Uterus (tissue), 4 donors: ENCODE data around the gene SRRM3. TPM values are rescaled to one million over a fixed set of nuclear protein-coding genes. Genes with fewer than 3 reads are reported as not detected.

Experiments
- DNase-seq, 2 donors: peaks; one replicate each; pipeline ENCODE4 v3.0.0-alpha.2; 2019 to 2020
- H3K27ac ChIP-seq, 2 donors: fragments of 200-600 bp; sonication (generic); 1 replicate in 1 of 2; 2 replicates in 1 of 2; pipeline ENCODE4 v1.5.1; 2016 to 2018
- H3K27me3 ChIP-seq, 2 donors: fragments of 200-600 bp; sonication (generic); one replicate each; pipeline ENCODE4 v1.5.1; 2018 to 2019; ENCODE audit warnings: control low read depth in 1 of 2
- H3K36me3 ChIP-seq, 2 donors: fragments of 200-600 bp; sonication (generic); one replicate each; pipeline ENCODE4 v1.5.1; 2019; ENCODE audit warnings: control low read depth in 1 of 2
- H3K4me1 ChIP-seq, 2 donors: fragments of 200-600 bp; sonication (generic); one replicate each; pipeline ENCODE4 v1.5.1; 2018 to 2019; ENCODE audit warnings: control low read depth in 1 of 2
- H3K4me3 ChIP-seq, 2 donors: fragments of 200-600 bp; sonication (generic); 1 replicate in 1 of 2; 2 replicates in 1 of 2; pipeline ENCODE4 v1.5.1; 2018 to 2019; ENCODE audit warnings: mild to moderate bottlenecking in 1 of 2
- H3K9me3 ChIP-seq, 2 donors: fragments of 200-600 bp; sonication (generic); one replicate each; pipeline ENCODE4 v1.5.1; 2019; ENCODE audit warnings: control low read depth in 1 of 2
- POLR2A ChIP-seq, 2 donors: fragments of 450-650 bp; IDR thresholded peaks; one replicate each; pipeline ENCODE4 v1.6.1; 2016; ENCODE audit warnings: antibody characterized with exemption in 2 of 2, mild to moderate bottlenecking in 1 of 2, moderate library complexity in 1 of 2
- intact Hi-C: fragments of 100-400 bp; cut with DNase I; formaldehyde crosslinking; loops from one replicate; pipeline ENCODE4 v1.15.1; 2023; ENCODE audit warnings: low total_unique reads
- total RNA-seq, 4 donors: library from RNA; depleted of rRNA in 3 of 4; stranded (reverse); fragments of >200 nt in 3 of 4; gene quantifications; one replicate each; pipeline versions ENCODE4 v1.1.0 to v1.2.4, GENCODE V29; 2014 to 2023
- TF ChIP-seq, protein P1 (sequence below), 4 experiments: fragments of 200-600 bp in 2 of 4; fragments of 450-650 bp in 2 of 4; sonication (generic) in 2 of 4; IDR thresholded peaks; one replicate each; pipeline ENCODE4 v1.5.1; 2016 to 2019; ENCODE audit warnings: antibody characterized with exemption in 4 of 4, mild to moderate bottlenecking in 2 of 4, moderate library complexity in 1 of 4
- donor health status: DM: yes; HTN: yes; CAD: no.

Gene SRRM3
- total RNA-seq, 4 donors from 2014 or later: 1.3 to 15.9 (median 6.0) TPM

DNA sequence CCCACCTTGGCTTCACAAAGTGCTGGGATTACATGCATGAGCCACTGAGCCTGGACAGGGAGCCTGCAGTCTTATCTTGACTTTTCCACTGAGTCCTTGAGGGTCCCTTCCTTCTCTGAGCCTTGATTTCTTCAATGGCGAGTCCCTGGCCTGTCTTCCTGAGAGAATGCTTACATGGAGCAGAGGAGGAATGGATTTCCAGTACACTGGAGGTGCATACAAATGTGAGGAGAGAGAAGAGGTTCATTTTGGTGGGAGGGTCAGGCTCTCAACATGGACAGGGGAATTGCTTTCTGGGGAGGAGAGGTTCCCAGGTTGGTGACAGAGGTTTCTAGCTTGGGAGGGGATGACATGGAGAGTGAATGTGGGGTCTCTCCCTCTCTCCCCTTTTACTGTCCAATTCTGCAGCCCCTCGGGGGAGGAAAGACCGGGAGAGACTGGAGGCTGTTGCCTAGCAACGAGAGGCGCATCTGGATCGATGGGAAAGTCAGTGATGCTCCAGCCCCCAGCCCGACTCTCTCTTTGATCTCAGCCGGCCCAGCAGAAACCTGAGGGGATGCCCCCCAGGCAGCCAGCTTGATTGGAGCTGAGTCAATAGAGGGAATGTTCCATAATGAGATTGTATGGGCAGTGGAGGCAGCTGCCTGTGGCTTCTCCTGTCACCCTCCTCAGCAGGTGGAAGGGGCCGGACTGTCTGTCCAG, 14.8 kb downstream of the SRRM3 start:
- TF ChIP-seq, protein P1, sequence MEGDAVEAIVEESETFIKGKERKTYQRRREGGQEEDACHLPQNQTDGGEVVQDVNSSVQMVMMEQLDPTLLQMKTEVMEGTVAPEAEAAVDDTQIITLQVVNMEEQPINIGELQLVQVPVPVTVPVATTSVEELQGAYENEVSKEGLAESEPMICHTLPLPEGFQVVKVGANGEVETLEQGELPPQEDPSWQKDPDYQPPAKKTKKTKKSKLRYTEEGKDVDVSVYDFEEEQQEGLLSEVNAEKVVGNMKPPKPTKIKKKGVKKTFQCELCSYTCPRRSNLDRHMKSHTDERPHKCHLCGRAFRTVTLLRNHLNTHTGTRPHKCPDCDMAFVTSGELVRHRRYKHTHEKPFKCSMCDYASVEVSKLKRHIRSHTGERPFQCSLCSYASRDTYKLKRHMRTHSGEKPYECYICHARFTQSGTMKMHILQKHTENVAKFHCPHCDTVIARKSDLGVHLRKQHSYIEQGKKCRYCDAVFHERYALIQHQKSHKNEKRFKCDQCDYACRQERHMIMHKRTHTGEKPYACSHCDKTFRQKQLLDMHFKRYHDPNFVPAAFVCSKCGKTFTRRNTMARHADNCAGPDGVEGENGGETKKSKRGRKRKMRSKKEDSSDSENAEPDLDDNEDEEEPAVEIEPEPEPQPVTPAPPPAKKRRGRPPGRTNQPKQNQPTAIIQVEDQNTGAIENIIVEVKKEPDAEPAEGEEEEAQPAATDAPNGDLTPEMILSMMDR (IDR thresholded peaks at IDR 0.05): no peak
- no peak for TF ChIP-seq POLR2A (IDR thresholded peaks at IDR 0.05)
- intact Hi-C loops: no loop called here
- DNase-seq: no peak
- no peaks in the 10 kb centered on the region for H3K27me3 ChIP-seq
- H3K4me1 ChIP-seq: no peaks in the 10 kb centered on the region
- H3K4me3 ChIP-seq: no peak overlapping the region
- no peaks in the 10 kb centered on the region for H3K36me3 ChIP-seq
- no peaks in the 10 kb centered on the region for H3K9me3 ChIP-seq
- no peak overlapping the region for H3K27ac ChIP-seq

DNA sequence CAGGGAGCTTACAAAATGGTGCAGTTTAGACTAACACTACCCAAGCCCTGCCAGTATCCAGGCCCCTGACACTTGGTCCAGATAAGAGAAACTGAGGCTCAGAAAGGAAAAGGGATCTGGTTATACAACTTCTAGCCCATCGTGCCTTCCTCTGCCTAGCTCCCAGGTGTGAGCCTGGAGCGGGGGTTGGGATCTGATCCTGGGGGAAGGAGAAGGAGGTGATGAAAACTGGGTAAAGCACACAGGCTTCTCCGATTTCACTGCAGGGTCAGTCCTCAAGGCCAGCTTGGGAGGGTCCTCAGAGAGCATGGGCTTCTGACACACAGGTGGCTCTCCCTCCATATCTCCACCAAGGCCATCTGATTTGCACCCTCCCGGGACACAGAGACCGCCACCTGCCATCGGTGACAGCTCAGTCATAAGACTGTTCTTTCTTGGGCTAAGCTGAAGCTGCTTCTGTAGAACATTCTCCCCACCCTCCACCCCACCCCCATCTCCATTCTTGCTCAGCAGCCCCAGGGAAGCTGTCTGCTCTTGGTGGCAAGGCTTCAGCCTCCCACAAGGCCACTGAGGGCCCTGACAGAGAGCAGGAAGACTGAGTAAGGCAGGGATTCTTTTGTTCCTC, 16.4 kb downstream of the SRRM3 start:
- H3K27ac ChIP-seq: no peak overlapping the region
- no peaks in the 10 kb centered on the region for H3K36me3 ChIP-seq
- TF ChIP-seq POLR2A (IDR thresholded peaks at IDR 0.05): no peak
- TF ChIP-seq, protein P1 (IDR thresholded peaks at IDR 0.05): no peak
- no peaks in the 10 kb centered on the region for H3K27me3 ChIP-seq
- intact Hi-C loops: no loop called here
- no peaks in the 10 kb centered on the region for H3K4me1 ChIP-seq
- no peaks in the 10 kb centered on the region for H3K9me3 ChIP-seq
- DNase-seq: no peak
- H3K4me3 ChIP-seq: no peak overlapping the region

DNA sequence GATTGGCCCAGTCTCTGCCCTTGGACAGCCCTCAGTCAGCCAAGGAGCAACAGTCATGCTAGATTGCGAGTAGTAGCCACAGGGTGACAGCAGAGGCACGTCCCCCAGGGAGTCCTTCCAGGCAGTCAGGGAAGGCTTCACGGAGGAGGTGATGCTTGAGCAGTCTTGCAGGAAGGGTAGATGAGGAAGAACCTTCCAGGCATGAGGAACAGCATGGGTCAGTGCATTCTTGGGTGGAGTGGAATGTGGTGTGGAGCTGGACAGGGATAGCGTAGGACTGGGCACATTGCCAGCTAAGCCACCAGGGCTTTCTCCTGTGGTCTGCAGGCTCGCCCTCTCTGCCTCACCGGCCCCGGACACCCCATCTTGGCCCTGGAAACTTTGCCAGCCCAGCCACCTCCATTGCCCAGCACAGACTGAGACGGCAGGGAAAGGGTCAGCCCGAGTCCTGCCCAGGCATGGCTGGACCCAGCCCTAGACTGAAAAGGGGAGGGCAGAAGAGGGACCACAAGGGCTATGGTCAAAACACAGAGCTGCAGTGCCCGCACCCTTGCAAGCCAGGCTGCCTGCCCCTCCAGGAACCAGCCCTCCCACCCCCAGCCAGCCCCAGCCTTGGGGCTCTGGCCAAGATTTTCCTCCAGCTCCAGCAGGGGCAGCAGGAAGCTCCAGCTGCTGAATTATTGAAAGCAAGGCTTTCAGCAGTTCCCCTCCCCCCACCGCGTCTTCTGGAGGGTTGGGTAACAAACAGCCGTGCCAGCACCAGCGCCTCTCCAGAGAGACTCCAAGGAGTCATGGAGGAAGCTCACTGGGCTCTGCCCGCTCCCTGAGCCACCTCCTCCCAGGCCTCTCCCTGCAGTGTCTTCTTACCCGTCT, 18.7 kb downstream of the SRRM3 start:
- TF ChIP-seq POLR2A (IDR thresholded peaks at IDR 0.05): no peak
- TF ChIP-seq, protein P1 (IDR thresholded peaks at IDR 0.05): no peak
- Histone ChIP-seq H3K4me3 (no peak overlapping the region), H3K4me1 (no peaks in the 10 kb centered on the region), H3K27me3 (no peaks in the 10 kb centered on the region), H3K36me3 (no peaks in the 10 kb centered on the region), H3K9me3 (no peaks in the 10 kb centered on the region), H3K27ac (no peak overlapping the region)
- intact Hi-C loops: no loop called here
- no peak for DNase-seq

DNA sequence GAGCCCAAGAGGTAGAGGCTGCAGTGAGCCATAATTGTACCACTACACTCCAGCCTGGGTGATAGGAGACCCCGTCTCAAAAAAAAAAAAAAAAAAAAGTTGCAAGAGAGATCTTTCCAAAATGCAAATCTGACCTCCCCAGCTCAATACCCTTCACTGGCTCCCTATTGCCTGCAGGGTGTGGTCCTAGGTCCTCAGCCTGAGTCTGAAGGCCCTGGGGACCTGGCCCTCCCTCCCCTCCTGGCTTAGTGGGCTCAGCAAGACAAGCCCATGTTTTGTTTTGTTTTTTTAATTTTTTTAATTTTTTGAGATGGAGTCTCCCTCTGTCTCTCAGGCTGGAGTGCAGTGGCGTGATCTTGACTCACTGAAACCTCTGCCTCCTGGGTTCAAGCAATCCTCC, 20.6 kb downstream of the SRRM3 start:
- intact Hi-C loops: no loop called here
- no peaks in the 10 kb centered on the region for H3K4me1 ChIP-seq

More for the DNA sequence above, 20.6 kb downstream of the SRRM3 start:
- no peaks in the 10 kb centered on the region for H3K9me3 ChIP-seq
- H3K27me3 ChIP-seq: no peaks in the 10 kb centered on the region
- H3K36me3 ChIP-seq: no peaks in the 10 kb centered on the region
- H3K4me3 ChIP-seq: no peak overlapping the region
- no peak for DNase-seq
- no peak for TF ChIP-seq POLR2A (IDR thresholded peaks at IDR 0.05)
- TF ChIP-seq, protein P1 (IDR thresholded peaks at IDR 0.05): no peak
- no peak overlapping the region for H3K27ac ChIP-seq
